ENCODE data around the gene PAMR1. TPM values are rescaled to one million over a fixed set of nuclear protein-coding genes. Genes with fewer than 3 reads are reported as not detected.

PAMR1 gene
- total RNA-seq, 1 donor from 2014 or later = 37.1 TPM

DNA sequence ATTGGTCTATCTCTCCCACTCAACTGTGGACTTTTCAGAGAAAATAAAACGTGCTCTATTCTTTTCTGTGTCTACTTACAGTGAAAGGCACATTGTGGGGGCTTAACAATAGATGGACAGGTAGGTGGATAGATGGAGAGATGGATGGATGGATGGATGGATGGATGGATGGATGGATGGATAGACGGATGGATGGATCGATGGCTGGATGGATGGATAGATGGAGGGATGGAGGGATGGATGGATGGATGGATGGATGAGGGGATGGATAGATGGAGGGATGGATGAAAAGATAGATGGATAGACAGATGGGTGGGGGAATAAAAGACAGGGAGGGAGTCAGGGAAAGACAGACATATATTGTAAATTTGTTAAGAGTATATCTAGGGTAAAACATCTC, 91.8 kb downstream of the PAMR1 start:
- H3K9me3 ChIP-seq (ENCODE audit: control insufficient read depth in 3 of 3, low read length in 3 of 3) = no peaks in the 10 kb centered on the region
- H3K9ac ChIP-seq (ENCODE audit: low read depth in 1 of 3, low read length in 3 of 3) = no peak overlapping the region
- H3K27me3 ChIP-seq (ENCODE audit: control insufficient read depth in 3 of 3, insufficient read depth in 3 of 3, low read length in 3 of 3) = peaks cover 2 to 6% (median 3%) of the 10 kb centered on the region in 3 donors
- no peaks in the 10 kb centered on the region for H3K36me3 ChIP-seq (ENCODE audit: control insufficient read depth in 3 of 3, insufficient read depth in 3 of 3, low read length in 3 of 3)
- H3K4me1 ChIP-seq (ENCODE audit: control insufficient read depth in 3 of 3, insufficient read depth in 3 of 3, low read length in 3 of 3) = no peaks in the 10 kb centered on the region
- H3K4me3 ChIP-seq (ENCODE audit: low read length in 3 of 3) = no peak overlapping the region
- H3K27ac ChIP-seq (ENCODE audit: low read depth, low read length) = no peak overlapping the region

DNA sequence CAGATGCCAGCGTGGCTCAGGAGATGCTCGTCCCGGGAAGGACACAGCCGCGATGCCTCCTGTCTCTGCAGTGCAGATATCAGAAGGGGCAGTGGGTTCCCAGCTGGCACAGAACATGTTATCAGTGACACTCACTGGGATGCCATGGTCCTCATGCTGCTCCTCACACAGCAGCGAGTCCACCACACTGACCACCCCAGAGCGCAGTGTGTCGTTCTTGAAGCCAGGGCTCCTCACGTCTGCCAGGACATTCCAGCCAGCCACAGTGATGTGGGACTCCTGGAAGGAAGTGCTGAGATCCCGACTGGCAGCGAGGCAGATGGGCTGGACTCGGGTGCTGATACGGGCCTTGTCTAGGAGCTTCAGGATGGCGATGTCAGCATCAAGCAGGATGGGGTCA, 93.0 kb downstream of the PAMR1 start:
- H3K27ac ChIP-seq (ENCODE audit: low read depth, low read length) = no peak overlapping the region

DNA sequence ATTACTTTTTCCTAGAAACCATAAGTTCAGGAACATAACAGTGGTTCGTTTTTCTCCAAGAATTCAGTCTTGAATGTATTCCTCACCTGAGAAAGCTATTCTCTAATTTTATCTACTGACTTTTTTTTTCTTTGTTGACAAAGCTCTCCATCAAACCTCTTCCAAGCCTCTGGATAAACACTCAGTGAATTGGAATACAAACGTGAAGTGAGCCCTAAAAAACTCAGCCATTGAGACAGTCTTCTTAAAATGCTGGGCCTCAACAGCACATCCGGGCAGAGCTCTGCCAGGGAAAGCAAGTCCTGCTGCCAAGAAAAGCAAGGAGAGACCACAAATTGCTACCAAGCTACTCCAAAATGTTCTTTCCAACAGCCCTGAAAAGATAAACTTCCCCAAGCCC, 98.3 kb downstream of the PAMR1 start:
- Histone ChIP-seq H3K9ac (ENCODE audit: low read depth in 1 of 3, low read length in 3 of 3) (no peak overlapping the region), H3K36me3 (ENCODE audit: control insufficient read depth in 3 of 3, insufficient read depth in 3 of 3, low read length in 3 of 3) (no peaks in the 10 kb centered on the region), H3K4me3 (ENCODE audit: low read length in 3 of 3) (no peak overlapping the region), H3K4me1 (ENCODE audit: control insufficient read depth in 3 of 3, insufficient read depth in 3 of 3, low read length in 3 of 3) (no peaks in the 10 kb centered on the region), H3K27ac (ENCODE audit: low read depth, low read length) (no peak overlapping the region), H3K9me3 (ENCODE audit: control insufficient read depth in 3 of 3, low read length in 3 of 3) (no peaks in the 10 kb centered on the region), H3K27me3 (ENCODE audit: control insufficient read depth in 3 of 3, insufficient read depth in 3 of 3, low read length in 3 of 3) (peaks cover 0 to 8% (median 6%) of the 10 kb centered on the region in 3 donors)

More for the DNA sequence above, 93.0 kb downstream of the PAMR1 start:
- Histone ChIP-seq H3K9ac (ENCODE audit: low read depth in 1 of 3, low read length in 3 of 3) (no peak overlapping the region), H3K27me3 (ENCODE audit: control insufficient read depth in 3 of 3, insufficient read depth in 3 of 3, low read length in 3 of 3) (peaks cover 2 to 3% (median 3%) of the 10 kb centered on the region in 3 donors), H3K36me3 (ENCODE audit: control insufficient read depth in 3 of 3, insufficient read depth in 3 of 3, low read length in 3 of 3) (no peaks in the 10 kb centered on the region), H3K9me3 (ENCODE audit: control insufficient read depth in 3 of 3, low read length in 3 of 3) (no peaks in the 10 kb centered on the region), H3K4me1 (ENCODE audit: control insufficient read depth in 3 of 3, insufficient read depth in 3 of 3, low read length in 3 of 3) (no peaks in the 10 kb centered on the region), H3K4me3 (ENCODE audit: low read length in 3 of 3) (no peak overlapping the region)

DNA sequence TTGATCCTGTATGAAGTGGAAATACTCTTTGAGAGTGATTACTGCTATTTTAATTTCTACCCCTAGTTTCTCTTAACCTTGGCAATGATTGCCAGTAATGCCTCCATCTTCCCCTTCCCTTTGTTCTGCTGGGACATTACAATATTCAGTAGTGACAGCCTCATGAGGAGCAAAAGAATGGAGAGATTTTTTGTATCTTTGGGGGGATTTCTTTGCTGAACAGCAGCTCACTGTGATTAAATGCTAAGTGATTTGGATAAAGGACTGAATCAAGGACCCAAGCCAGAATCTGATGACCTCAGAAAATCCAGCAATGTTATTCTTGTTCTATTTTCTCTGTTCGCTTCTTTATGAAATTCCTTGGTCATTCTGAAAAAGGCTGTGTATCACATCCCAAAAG, 99.1 kb downstream of the PAMR1 start:
- no peaks in the 10 kb centered on the region for H3K9me3 ChIP-seq (ENCODE audit: control insufficient read depth in 3 of 3, low read length in 3 of 3)
- no peak overlapping the region for H3K4me3 ChIP-seq (ENCODE audit: low read length in 3 of 3)
- H3K9ac ChIP-seq (ENCODE audit: low read depth in 1 of 3, low read length in 3 of 3) = no peak overlapping the region
- no peaks in the 10 kb centered on the region for H3K4me1 ChIP-seq (ENCODE audit: control insufficient read depth in 3 of 3, insufficient read depth in 3 of 3, low read length in 3 of 3)
- no peak overlapping the region for H3K27ac ChIP-seq (ENCODE audit: low read depth, low read length)
- H3K27me3 ChIP-seq (ENCODE audit: control insufficient read depth in 3 of 3, insufficient read depth in 3 of 3, low read length in 3 of 3) = peaks cover 4 to 8% (median 7%) of the 10 kb centered on the region in 3 donors
- H3K36me3 ChIP-seq (ENCODE audit: control insufficient read depth in 3 of 3, insufficient read depth in 3 of 3, low read length in 3 of 3) = no peaks in the 10 kb centered on the region

DNA sequence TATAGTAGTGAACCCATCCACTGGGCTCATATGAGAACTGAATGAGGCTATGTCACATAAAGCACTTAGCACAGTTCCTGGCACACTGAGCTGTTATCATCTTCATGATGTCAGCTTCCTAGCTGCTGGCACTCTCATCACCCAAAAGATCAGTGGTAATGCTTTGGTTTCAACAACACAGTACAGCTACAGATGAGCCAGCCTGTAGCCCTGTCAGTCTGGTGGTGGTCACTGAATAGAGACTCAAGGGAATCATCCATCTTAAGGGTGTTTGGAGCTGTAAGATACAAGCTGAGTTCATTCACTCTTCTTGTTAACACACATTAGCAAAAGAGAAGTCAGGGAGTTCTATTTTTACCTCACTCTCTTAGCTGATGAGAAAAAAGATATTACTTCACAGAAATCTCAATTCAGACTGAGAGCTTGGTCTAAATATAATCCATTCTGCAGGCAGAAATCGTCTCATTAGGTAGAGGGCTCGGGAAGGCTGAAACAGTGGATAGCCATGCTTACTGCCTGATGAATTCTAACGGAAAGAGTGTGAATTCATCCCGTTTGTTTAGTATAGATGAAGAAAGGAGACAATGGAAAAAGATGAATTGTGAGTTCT, 99.7 kb downstream of the PAMR1 start:
- no peaks in the 10 kb centered on the region for H3K36me3 ChIP-seq (ENCODE audit: control insufficient read depth in 3 of 3, insufficient read depth in 3 of 3, low read length in 3 of 3)
- H3K4me1 ChIP-seq (ENCODE audit: control insufficient read depth in 3 of 3, insufficient read depth in 3 of 3, low read length in 3 of 3) = no peaks in the 10 kb centered on the region
- H3K9me3 ChIP-seq (ENCODE audit: control insufficient read depth in 3 of 3, low read length in 3 of 3) = no peaks in the 10 kb centered on the region
- H3K27me3 ChIP-seq (ENCODE audit: control insufficient read depth in 3 of 3, insufficient read depth in 3 of 3, low read length in 3 of 3) = peaks cover 5 to 13% (median 7%) of the 10 kb centered on the region in 3 donors
- no peak overlapping the region for H3K27ac ChIP-seq (ENCODE audit: low read depth, low read length)
- H3K9ac ChIP-seq (ENCODE audit: low read depth in 1 of 3, low read length in 3 of 3) = no peak overlapping the region
- no peak overlapping the region for H3K4me3 ChIP-seq (ENCODE audit: low read length in 3 of 3)

DNA sequence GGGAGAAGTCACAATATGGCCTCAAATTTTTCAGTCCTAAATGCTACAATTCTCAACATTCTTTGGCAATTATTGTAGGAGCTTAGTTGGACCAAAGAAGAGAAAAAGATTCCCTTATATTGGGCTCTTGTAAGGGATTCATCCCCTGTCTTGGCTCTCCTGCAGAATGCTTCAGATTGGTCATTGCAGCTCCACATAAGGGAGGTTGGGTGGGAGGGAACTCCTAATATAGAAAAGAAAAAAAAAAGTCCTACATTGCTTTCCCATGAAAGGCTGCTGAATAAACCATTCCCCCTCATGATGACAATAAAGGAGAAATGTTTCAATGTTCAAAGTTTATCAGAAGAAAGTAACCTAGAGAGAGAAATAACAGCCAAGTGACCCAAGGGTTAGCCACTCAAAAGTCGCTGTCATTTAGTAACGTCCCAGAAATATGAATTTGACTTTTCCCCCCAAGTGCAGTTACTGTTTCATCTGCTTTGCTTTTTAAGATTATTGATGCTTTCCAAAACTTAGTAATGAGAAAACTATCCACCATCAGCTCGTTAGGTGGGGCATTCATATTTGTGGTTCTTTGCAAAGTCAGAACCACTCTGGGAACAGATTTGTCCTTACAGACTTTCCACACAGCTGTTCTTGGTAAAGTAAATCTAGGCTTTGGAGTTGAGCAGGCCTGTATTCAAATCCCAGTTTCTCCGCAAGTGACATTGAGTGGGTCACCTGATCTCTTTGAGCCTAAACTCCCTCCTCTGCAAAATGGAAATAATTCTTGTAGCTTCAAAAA, 101.1 kb downstream of the PAMR1 start:
- H3K4me3 ChIP-seq (ENCODE audit: low read length in 3 of 3) = no peak overlapping the region
- H3K36me3 ChIP-seq (ENCODE audit: control insufficient read depth in 3 of 3, insufficient read depth in 3 of 3, low read length in 3 of 3) = no peaks in the 10 kb centered on the region
- peaks cover 4 to 6% (median 6%) of the 10 kb centered on the region in 3 donors for H3K4me1 ChIP-seq (ENCODE audit: control insufficient read depth in 3 of 3, insufficient read depth in 3 of 3, low read length in 3 of 3)
- no peak overlapping the region for H3K27ac ChIP-seq (ENCODE audit: low read depth, low read length)
- no peaks in the 10 kb centered on the region for H3K9me3 ChIP-seq (ENCODE audit: control insufficient read depth in 3 of 3, low read length in 3 of 3)
- peaks cover 12 to 24% (median 19%) of the 10 kb centered on the region in 3 donors for H3K27me3 ChIP-seq (ENCODE audit: control insufficient read depth in 3 of 3, insufficient read depth in 3 of 3, low read length in 3 of 3)
- no peak overlapping the region for H3K9ac ChIP-seq (ENCODE audit: low read depth in 1 of 3, low read length in 3 of 3)

DNA sequence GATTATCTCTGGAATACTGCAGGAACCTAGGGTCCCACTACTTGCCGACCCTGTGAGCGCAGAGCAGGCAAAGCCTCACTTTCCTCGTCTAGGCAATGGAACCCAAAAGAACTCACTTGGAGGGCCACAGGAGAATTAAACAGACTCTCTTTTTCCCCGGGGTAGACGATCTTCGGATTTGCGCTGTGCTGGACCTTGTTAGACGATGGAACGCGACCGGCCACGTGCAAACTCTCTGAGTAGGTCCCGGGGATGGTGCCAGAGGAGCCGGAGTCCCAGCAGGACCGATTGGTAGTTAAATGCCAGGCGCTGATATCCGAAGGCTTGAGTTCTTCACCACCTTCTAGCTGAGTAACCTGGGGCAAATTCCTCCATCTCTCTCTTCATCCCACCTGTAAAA, 105.0 kb downstream of the PAMR1 start:
- H3K4me1 ChIP-seq (ENCODE audit: control insufficient read depth in 3 of 3, insufficient read depth in 3 of 3, low read length in 3 of 3) = peaks cover 10 to 16% (median 11%) of the 10 kb centered on the region in 3 donors
- no peaks in the 10 kb centered on the region for H3K36me3 ChIP-seq (ENCODE audit: control insufficient read depth in 3 of 3, insufficient read depth in 3 of 3, low read length in 3 of 3)
- peaks cover 29 to 47% (median 29%) of the 10 kb centered on the region in 3 donors for H3K27me3 ChIP-seq (ENCODE audit: control insufficient read depth in 3 of 3, insufficient read depth in 3 of 3, low read length in 3 of 3)
- H3K27ac ChIP-seq (ENCODE audit: low read depth, low read length) = no peak overlapping the region
- H3K9ac ChIP-seq (ENCODE audit: low read depth in 1 of 3, low read length in 3 of 3) = peak overlapping the region in 1 of 3 donors; percentile 34
- no peaks in the 10 kb centered on the region for H3K9me3 ChIP-seq (ENCODE audit: control insufficient read depth in 3 of 3, low read length in 3 of 3)
- peak overlapping the region in 1 of 3 donors; percentile 54 for H3K4me3 ChIP-seq (ENCODE audit: low read length in 3 of 3)

DNA sequence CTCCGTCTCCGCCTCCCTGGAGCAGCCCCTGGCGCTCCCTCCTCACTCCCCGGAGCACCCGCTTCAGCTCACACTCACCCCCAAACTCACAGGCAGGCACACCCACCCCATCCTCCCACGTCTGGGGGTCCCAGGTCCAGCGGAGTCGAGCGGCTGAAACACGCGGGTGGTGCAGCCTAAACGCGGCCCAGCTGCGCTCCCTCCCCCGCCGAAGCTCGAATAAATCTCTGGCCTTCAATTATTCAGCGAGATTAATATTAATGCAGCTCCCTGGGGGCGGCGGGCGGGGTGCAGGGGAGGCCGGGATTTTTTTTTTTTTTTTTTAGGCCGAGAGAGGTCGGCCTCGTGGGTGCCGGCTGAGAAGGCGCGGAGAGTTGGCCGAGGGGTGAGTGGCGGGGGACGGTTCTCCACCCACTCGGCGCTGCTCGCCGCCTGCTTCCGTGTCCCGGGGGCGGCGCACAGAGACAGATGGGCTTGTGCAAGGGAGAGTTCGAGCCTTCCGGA, 105.5 kb downstream of the PAMR1 start:
- peak overlapping the region; percentile 52 to 56 (median 54) for H3K4me3 ChIP-seq (ENCODE audit: low read length in 3 of 3)
- peaks cover 10 to 16% (median 11%) of the 10 kb centered on the region in 3 donors for H3K4me1 ChIP-seq (ENCODE audit: control insufficient read depth in 3 of 3, insufficient read depth in 3 of 3, low read length in 3 of 3)
- no peaks in the 10 kb centered on the region for H3K9me3 ChIP-seq (ENCODE audit: control insufficient read depth in 3 of 3, low read length in 3 of 3)
- H3K9ac ChIP-seq (ENCODE audit: low read depth in 1 of 3, low read length in 3 of 3) = peak overlapping the region in 1 of 3 donors; percentile 34
- peaks cover 29 to 47% (median 33%) of the 10 kb centered on the region in 3 donors for H3K27me3 ChIP-seq (ENCODE audit: control insufficient read depth in 3 of 3, insufficient read depth in 3 of 3, low read length in 3 of 3)
- H3K36me3 ChIP-seq (ENCODE audit: control insufficient read depth in 3 of 3, insufficient read depth in 3 of 3, low read length in 3 of 3) = no peaks in the 10 kb centered on the region
- H3K27ac ChIP-seq (ENCODE audit: low read depth, low read length) = no peak overlapping the region

DNA sequence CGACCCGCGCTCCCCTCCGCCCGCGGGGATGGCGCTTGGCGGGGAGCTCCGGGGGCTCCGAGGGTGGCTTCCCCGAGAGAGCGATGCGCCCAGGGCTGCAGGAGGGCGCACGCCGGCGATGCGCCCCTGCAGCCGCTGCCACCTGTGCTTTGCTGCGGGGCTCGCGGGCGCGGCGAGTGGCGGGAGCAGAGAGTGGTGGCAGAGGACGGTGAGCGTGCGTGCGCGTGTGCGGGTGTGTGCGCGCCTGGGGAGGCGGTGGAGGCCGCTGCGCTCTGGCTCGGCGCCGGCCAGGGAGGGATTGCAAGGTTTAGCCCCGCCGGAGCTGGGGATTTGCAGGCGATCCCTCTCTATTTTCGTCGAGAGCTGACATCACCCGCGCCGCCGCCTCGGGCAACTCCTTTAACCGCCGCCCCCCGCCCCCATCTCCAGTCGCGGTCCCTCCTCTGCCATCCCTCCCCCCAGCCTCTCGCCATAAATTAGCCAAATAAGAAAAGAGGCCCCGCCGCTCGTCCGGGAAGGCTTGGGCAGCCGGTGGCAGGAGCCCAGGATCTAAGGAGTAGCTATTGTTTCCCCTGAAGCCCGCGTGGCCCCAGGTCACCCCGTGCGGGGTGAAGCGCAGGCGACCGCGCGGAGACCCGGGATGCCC, 106.1 kb downstream of the PAMR1 start, which contains the start of gene SLC1A2:
SLC1A2 (minus strand) TSS at position 375 of the 646 bp plus-strand sequence. CDS start 592 bp downstream, outside the sequence.
- peaks cover 10 to 16% (median 11%) of the 10 kb centered on the region in 3 donors for H3K4me1 ChIP-seq (ENCODE audit: control insufficient read depth in 3 of 3, insufficient read depth in 3 of 3, low read length in 3 of 3)
- H3K27me3 ChIP-seq (ENCODE audit: control insufficient read depth in 3 of 3, insufficient read depth in 3 of 3, low read length in 3 of 3) = peaks cover 29 to 47% (median 34%) of the 10 kb centered on the region in 3 donors
- peak within 1 kb of the TSS in 1 of 3 donors; percentile 34 for H3K9ac ChIP-seq (ENCODE audit: low read depth in 1 of 3, low read length in 3 of 3)
- H3K27ac ChIP-seq (ENCODE audit: low read depth, low read length) = no peak within 1 kb of the TSS
- no peaks in the 10 kb centered on the region for H3K36me3 ChIP-seq (ENCODE audit: control insufficient read depth in 3 of 3, insufficient read depth in 3 of 3, low read length in 3 of 3)
- peak within 1 kb of the TSS; percentile 54 to 65 (median 56) for H3K4me3 ChIP-seq (ENCODE audit: low read length in 3 of 3)
- H3K9me3 ChIP-seq (ENCODE audit: control insufficient read depth in 3 of 3, low read length in 3 of 3) = no peaks in the 10 kb centered on the region

Measured in skeletal muscle tissue (tissue), 4 donors.